LNCaP clone FGC (cell line): ENCODE data around the gene MTPN.

ENCODE experiments used
- DNase-seq: peaks from one replicate; pipeline ENCODE4 v3.0.0-alpha.2; 2011; ENCODE audit warnings: low read depth
- H3K4me3 ChIP-seq: 2 replicates; pipeline ENCODE4 v1.5.1; 2011; ENCODE audit warnings: mild to moderate bottlenecking, low read depth, low read length, control low read depth
- TF ChIP-seq, protein P1 (sequence below): IDR thresholded peaks from 2 replicates; pipeline ENCODE4 v1.5.1; 2012; ENCODE audit warnings: mild to moderate bottlenecking; ENCODE audit not compliant: control insufficient read depth, insufficient read depth; ENCODE audit errors: extremely low read depth

Gene MTPN

DNA sequence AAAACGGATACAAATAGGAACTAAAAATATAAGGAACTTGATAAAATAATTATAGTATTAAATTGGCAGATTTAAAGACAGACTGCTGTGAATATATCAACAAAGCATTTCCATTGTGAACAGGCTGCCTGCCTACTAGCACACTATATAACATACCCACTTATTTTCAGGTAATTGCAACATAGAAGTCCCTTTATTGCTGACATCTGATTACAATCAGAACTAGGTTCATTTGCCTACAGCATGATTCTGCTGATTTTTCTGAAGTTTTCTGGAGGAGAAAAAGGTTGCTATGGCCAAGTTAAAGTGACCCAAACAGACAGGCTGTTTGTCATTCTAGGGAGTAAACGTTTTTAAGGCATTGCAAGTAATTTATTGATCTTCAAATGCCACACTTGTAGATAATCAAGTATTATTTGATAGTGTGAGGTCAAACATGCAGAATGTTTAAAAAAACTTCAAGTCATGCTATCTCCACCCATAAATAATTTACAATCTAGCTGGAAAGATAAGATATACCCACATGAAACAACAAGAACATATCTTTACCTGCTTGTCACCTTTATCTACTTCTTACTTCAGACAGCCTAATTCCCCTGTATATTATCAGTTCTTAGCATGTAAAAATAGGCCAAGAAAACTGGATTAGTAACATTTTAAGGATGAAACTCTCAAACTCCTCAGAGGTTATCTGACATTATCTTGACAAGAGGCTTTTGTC, 40.5 kb downstream of the MTPN start:
- TF ChIP-seq, protein P1, sequence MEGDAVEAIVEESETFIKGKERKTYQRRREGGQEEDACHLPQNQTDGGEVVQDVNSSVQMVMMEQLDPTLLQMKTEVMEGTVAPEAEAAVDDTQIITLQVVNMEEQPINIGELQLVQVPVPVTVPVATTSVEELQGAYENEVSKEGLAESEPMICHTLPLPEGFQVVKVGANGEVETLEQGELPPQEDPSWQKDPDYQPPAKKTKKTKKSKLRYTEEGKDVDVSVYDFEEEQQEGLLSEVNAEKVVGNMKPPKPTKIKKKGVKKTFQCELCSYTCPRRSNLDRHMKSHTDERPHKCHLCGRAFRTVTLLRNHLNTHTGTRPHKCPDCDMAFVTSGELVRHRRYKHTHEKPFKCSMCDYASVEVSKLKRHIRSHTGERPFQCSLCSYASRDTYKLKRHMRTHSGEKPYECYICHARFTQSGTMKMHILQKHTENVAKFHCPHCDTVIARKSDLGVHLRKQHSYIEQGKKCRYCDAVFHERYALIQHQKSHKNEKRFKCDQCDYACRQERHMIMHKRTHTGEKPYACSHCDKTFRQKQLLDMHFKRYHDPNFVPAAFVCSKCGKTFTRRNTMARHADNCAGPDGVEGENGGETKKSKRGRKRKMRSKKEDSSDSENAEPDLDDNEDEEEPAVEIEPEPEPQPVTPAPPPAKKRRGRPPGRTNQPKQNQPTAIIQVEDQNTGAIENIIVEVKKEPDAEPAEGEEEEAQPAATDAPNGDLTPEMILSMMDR, result no peak
- no peak for DNase-seq
- no peak overlapping the region for H3K4me3 ChIP-seq

GRCh38 chr7:135934651-135935050, 42.5 kb downstream of the MTPN start:
- TF ChIP-seq, protein P1, result no peak
- DNase-seq, result no peak
- H3K4me3 ChIP-seq, result no peak overlapping the region

- no peak for DNase-seq
- TF ChIP-seq, protein P1, result no peak
- no peak overlapping the region for H3K4me3 ChIP-seq
Measured at GRCh38 chr7:135933509-135934188, 43.5 kb downstream of the MTPN start.

DNA sequence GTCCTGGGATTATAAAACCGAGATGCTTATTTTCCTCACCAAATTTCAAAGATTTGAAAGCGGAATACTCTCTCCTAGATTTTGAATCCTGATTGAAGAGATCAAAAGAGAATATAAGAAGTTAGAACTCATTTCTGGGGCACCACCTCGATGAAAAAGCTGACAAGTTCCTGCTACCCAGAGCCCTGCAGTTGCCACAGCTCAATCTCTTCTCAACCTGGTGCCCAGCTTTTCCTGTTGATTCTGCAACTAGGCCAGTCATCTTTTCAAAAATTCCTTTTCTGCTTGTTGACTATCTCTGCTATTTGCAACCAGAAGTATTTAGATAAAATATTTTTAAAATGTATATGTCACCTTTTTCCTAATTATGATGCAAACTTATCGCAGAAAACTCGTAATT, 45.0 kb downstream of the MTPN start:
- TF ChIP-seq, protein P1, result no peak
- H3K4me3 ChIP-seq, result no peak overlapping the region
- DNase-seq, result no peak

- TF ChIP-seq, protein P1, result no peak
- no peak overlapping the region for H3K4me3 ChIP-seq
- peak; percentile 81 for DNase-seq
Measured at GRCh38 chr7:135930565-135931461, 46.3 kb downstream of the MTPN start.

DNA sequence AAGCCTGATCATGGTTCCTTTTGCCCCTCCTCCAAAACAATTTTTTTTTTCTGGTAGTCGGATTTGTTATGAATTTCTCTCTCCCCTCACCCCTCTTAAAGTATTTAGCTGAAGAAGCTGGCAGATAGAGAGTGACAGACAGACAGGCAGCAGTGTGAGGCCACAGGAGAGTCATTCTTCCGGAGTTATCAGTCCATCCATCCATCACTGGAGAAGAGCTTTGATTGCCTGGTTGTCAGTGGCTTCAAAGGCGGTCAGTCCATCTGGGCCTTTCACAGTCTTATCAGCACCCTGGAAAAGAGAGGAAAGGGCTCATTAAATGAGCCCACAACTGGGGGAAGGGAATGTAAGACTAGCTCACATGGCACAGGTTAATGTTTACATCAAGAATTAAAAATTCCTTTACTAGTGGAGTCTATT, 47.4 kb downstream of the MTPN start:
- no peak overlapping the region for H3K4me3 ChIP-seq
- TF ChIP-seq, protein P1, result no peak
- no peak for DNase-seq
